GM04504 (cell line): ENCODE measurements around the gene STXBP3.

Experiments used
- DNase-seq: peaks from one replicate; pipeline ENCODE4 v3.0.0-alpha.2; 2012; ENCODE audit warnings: low read depth

The STXBP3 gene

DNA sequence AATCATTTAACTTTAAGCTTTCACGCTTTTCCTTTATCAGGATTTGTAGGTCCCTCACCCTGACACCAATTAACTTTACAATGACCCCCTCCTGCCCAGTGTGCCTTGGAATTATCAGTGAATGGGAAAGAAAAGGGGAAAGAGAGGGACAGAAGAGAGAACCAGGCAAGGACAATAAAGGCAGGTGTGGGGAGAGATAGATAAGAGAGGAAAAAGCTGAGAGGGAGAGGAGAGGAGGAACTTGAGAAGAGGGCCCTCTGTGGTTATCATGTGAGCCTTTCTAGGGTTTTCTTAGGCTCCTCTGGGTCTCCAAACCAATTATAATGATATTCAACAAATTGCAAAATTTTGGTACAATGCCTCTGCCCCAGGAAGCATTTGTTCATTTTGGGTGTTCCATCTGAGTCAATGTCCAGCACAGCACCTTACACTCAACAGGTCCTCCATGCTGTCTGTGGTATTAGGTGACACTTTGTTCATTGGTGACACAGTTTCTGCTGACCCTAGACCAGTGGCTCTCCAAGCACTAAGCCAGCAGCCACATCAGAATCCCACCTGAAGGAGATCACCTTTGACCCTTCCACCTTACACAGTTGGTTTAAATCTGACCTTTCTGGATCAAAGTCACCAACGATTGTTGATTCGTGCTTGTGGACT lies 96.2 kb downstream of the STXBP3 start:
- no peak for DNase-seq

DNA sequence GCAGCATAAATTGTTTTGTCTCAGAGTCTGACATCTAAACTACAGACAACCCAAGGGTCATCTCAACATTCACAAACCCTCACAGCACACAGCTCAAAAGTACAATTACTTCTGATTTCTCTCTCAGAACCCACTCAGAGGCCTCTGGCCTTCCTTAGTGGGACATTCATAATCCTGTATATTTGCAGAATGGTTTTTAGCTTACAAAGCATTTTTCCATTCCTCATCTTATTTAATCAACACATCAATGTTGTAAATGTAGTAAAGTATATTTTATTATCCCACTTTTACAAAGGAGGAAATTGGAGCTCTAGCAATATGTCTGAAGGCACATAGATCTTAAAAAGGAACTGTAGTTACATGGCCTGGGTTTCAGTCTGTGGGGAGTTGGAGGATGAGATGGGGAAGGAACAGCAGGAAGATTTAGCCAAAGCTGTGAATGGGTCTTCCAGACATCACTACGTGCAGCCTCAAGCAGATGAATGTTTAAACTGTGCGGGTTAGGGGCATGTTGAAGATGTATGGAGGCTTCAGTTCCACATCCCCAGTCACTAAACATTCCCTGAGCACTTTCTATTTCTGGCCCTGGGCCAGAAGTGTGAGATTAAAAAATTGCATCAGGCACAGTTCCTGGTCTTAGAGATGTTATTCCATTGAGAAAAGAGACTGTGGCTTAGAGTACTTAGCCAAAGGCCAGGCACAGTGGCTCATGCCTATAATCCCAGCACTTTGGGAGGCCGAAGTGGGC lies 97.1 kb downstream of the STXBP3 start:
- DNase-seq = no peak

DNA sequence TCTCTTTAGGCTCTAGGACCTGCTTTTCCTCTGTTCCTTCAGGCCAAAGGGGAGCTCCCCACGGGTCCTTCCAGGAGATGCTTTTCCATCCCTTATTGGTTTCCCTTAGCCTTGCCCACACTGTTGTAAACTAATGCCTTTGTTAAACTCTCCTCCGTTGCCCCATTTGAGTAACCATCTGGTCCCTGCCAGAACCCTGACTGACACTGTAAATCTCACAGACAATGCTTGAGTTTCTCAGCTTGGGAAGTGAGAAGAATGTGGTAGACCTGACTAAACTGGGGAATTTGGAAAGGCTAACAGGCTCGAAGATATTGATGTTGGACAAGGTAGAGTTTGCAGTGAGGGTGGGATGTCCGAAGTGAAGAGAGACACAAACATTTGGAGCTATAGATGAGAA lies 99.0 kb downstream of the STXBP3 start:
- DNase-seq = no peak

DNA sequence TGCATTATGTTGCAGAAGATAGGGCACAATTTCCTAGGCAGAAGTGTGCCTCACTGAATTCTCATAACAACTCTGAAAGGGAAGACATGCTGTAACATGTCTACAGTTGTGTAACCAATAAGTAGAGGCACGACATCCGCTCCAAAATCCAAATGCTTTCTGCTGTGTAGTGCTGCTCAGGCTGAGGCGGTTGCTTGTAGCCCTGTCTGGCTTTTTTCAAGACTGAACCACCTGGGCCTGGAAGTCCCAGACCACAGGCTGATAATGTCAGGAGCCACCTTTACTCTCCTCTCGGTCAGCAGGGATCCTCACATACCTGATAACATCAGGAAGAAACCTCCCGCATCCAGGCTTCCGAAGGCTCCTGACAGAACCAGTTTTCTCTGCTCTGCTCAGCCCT lies 99.5 kb downstream of the STXBP3 start:
- DNase-seq = no peak

DNA sequence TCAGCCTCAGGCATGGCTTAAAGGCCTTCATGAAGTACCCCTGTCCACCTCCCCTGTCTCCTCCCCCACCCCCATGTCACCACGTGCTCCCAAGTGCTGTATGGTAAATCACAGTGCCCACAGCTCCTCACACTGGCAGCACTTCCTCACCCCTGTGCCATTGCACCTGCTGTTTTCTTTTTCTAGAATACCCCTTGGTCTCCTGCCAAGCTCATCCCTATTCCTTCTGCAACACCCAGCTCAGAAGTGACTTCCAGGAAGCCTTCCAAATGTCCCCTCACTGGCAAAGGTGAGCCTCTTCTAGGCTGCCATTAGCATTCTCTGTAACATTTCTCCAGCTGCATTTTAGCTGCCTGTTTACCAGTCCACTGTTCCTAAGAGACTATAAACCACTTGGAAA lies 101.0 kb downstream of the STXBP3 start:
- no peak for DNase-seq

DNA sequence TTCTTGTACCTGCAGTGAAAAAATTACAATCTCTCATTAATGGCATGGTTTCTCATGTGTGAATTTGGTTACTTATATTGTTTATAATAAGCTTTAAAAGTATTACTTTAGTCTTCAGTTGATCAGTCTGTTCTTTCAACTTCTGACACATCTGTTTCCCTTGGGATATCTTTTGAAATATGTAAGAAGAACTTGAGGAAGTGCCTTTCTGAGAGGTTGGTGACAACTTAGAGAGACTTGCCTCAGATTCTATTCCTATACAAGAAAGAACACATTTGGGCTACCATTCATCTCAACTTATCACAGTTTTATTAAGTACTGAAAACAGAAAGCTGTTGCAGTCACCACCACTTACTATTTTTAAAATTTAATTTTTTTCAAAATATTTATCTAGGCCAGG lies 102.3 kb downstream of the STXBP3 start:
- no peak for DNase-seq

DNA sequence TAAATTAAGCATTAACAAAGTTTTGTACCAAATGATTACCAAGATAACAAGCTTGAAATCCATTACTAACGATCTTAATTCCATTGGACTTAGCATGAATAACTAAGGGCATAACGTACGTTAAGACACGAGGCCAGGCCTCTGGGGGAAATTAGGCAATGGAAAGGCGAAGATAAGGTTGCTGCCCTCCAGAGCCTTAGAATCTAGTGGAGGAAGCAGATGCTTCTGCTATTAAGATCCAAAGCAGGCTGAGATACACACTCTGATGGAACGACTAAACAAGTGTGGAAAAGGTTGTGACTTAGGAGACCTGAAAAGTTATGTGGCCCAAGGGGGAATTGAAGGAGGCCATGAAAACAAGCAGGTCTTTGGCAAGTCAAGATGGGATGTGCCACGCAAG lies 104.5 kb downstream of the STXBP3 start:
- DNase-seq = no peak

DNA sequence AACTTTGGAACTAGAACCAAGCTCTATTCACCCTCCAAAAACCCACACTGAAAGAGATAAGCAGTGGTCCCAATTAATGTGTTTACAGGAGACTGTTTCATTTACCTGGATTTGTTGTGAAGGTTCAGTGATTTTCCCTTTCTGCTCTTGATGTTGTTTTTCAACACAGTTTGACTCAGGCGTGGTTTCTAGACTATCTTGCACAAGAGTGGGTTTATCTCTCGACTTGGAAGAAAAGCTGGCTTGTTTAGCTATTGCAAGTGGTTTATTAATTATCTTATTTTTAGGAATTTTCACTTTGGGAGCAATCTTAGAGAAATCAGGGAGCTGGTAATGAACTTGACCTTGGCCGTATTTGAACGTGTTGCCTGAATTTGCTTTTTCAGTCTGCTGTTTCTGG lies 105.1 kb downstream of the STXBP3 start:
- no peak for DNase-seq

DNA sequence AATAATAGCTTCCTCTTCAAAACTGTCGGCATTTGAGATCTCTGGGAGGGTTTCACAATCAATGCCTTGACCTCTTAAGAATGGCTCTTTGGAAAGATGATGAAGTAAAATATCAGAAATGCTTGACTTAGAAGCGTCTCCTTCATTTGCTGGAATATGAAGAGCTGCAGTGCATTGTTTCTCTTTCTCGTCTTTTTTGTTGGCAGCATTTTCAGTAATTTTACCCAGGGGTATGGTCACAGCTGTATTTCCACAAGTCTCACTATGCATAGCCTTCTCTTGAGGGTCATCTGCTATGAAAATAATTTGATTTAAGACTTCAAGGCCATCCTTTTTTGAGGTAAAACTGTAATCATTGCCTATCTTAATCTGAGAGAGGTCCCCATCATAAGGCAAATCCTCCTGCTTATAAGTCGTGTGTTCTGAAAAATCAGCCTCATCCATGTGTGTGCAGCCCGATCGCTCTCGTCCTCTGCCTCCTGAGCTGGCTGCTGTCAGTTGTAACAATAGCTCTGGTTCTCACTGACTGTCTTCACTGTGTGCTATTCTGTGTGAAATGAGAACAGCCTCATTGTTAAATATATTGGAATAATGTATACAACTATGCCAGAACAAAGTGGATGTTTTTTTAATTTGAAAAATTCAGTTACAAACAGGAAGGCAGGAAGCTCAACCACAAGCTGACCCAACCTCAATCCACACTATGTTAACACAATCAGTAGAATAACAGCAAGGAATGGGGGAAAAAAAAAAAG lies 105.9 kb downstream of the STXBP3 start:
- DNase-seq = no peak

DNA sequence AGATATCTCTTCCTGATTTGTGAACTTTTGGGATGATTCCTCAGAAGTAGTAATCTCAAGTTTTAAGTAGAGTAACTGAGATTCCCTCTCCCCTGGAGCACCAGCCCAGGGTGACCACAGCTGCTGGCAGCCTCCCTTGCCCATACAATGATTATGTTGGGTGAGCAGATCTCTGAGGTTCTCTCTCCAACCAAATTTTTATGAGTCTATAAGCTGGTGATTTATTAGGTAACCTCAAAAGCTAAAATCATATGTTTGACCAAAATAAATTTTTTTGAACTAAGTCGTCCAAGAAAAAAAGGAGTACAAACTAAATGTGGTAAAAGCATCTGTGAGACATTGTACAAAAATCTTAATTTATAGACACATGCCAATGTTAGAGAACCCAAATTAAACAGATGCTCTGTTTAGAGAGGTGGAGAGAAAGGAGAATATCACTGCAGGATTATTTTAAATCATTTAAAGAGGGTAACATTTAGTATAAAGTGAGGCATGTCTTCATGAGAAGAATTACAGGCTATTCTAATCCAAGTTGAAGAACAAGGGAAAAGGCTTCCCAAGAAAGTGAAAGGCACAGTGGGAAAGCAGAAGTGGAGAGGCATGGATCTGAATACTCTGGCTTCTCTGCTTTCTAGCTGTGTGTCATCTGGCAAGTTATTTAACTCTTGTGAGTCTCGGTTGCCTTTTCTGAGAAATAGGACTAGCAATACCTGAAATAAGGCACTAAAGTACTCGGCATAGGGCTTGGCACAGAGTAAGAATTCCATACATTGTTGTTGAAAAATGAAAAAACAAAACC lies 107.9 kb downstream of the STXBP3 start:
- DNase-seq = peak; percentile 64

DNA sequence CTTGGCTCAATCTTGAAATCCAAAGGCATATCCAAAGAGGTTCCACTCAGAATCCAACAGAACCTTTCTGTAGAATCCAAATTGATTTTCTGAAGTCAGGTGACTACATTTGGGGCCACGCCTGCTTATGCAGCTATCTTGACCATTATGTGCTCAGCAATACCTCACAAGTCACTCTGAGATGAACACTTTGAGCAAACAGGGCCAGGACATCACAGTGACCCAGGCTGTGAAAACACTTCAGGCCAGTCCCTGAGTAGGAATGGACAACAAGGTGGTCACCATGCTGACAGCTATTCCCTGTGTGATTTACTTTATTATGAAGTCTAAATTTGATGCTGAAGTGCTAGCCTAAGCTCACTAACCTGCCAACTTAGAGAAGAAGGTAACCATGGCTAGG lies 110.5 kb downstream of the STXBP3 start, which contains the start of gene AKNAD1:
TSS of gene AKNAD1 (minus strand) at position 101 of the 400 bp plus-strand sequence. CDS start 4,430 bp downstream, outside the sequence.
- DNase-seq = no peak

DNA sequence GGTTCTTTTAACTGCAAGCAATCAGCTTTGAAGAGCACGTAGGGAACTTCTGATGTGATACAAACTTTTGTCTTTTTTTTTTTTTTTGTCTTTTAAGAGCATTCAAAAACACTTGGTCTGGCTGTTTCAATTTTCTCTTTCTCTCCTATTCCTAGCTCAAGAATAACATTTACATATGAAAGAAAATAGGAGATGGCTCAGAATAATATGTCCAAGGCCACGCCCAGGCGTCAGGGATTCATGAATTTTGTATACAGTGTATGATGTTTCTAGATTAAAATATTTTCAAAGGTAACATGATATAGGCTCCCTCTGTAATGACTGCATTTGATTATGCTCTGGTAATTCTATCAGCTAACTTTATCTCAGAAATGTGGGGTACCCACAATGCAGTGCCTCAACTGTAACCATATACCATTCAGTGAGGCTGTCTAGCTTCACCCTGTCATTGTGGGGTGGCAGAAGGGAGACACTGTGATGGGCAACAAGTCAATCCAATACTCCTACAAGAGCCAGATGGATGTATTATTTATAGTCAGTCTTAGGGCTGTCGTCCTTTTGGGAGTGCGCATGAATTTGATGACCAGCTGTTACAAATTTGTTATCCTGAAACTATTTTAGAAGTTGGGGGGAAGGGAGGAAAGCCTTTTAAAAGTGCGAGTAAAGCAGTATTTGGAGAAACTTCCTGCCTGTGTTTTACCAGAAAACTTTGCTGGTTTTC lies 111.9 kb downstream of the STXBP3 start:
- no peak for DNase-seq
